Measurements from ENCODE around the gene SPAG4. TPM values are rescaled to one million over a fixed set of nuclear protein-coding genes. Genes with fewer than 3 reads are reported as not detected.

SPAG4 gene
- polyA plus RNA-seq, 1 experiment, result 11.4 TPM

GRCh38 chr20:35616465-35617396, 1.1 kb downstream of the SPAG4 start:
- ChIA-PET POLR2A (interaction anchor here (0.9 kb wide), 1 partner anchor 125 kb away, joined by 3 read pairs; the partner anchor contains the start of gene RBM39), CTCF (interaction anchor here (0.7 to 2.2 kb wide), 6 partner anchors 12 to 1026 kb away, joined by 3 to 12 read pairs (median 4); partner anchors contain the start of gene SCAND1)
- Histone ChIP-seq H3K4me3 (ENCODE audit: low read depth, low read length) (peak overlapping the region; percentile 57), H3K36me3 (ENCODE audit: control insufficient read depth, insufficient read depth, low read length) (peaks cover 6% of the 10 kb centered on the region), H3K27me3 (ENCODE audit: control insufficient read depth, insufficient read depth, low read length) (no peaks in the 10 kb centered on the region)
- peak; percentile 98 for DNase-seq (ENCODE audit: low read depth)
- TF ChIP-seq CTCF (IDR thresholded peaks at IDR 0.05; ENCODE audit: insufficient read depth, low read depth, low read length), result no peak

- Histone ChIP-seq H3K4me3 (ENCODE audit: low read depth, low read length) (peak overlapping the region; percentile 57), H3K27me3 (ENCODE audit: control insufficient read depth, insufficient read depth, low read length) (no peaks in the 10 kb centered on the region), H3K36me3 (ENCODE audit: control insufficient read depth, insufficient read depth, low read length) (peaks cover 6% of the 10 kb centered on the region)
- DNase-seq (ENCODE audit: low read depth), result no peak
- TF ChIP-seq CTCF (IDR thresholded peaks at IDR 0.05; ENCODE audit: insufficient read depth, low read depth, low read length), result peak; percentile 51
- ChIA-PET CTCF (interaction anchor here (1.0 to 2.2 kb wide), 10 partner anchors 10 to 336 kb away, joined by 3 to 12 read pairs (median 6); partner anchors contain the start of gene SCAND1), POLR2A (interaction anchor here (0.7 kb wide), 1 partner anchor 61 kb away, joined by 3 read pairs; no protein-coding TSS in a partner anchor)
These were observed 2.0 kb downstream of the SPAG4 start for GRCh38 chr20:35617397-35618262.

GRCh38 chr20:35618263-35619131, 2.9 kb downstream of the SPAG4 start:
- TF ChIP-seq CTCF (IDR thresholded peaks at IDR 0.05; ENCODE audit: insufficient read depth, low read depth, low read length), result no peak
- ChIA-PET CTCF (interaction anchor here (0.8 to 3.4 kb wide), 14 partner anchors 9 to 336 kb away, joined by 3 to 29 read pairs (median 5); partner anchors contain the start of genes ERGIC3 and SCAND1), POLR2A (interaction anchor here (0.7 kb wide), 1 partner anchor 62 kb away, joined by 3 read pairs; no protein-coding TSS in a partner anchor)
- Histone ChIP-seq H3K36me3 (ENCODE audit: control insufficient read depth, insufficient read depth, low read length) (peaks cover 6% of the 10 kb centered on the region), H3K27me3 (ENCODE audit: control insufficient read depth, insufficient read depth, low read length) (no peaks in the 10 kb centered on the region), H3K4me3 (ENCODE audit: low read depth, low read length) (peak overlapping the region; percentile 57)
- no peak for DNase-seq (ENCODE audit: low read depth)

- CTCF ChIA-PET, result interaction anchor here (0.8 to 3.4 kb wide), 15 partner anchors 8 to 335 kb away, joined by 3 to 29 read pairs (median 4); partner anchors contain the start of genes ERGIC3 and SCAND1
- TF ChIP-seq CTCF (IDR thresholded peaks at IDR 0.05; ENCODE audit: insufficient read depth, low read depth, low read length), result peak; percentile 63
- Histone ChIP-seq H3K4me3 (ENCODE audit: low read depth, low read length) (peak overlapping the region; percentile 57), H3K36me3 (ENCODE audit: control insufficient read depth, insufficient read depth, low read length) (peaks cover 6% of the 10 kb centered on the region), H3K27me3 (ENCODE audit: control insufficient read depth, insufficient read depth, low read length) (no peaks in the 10 kb centered on the region)
- DNase-seq (ENCODE audit: low read depth), result no peak
- POLR2A ChIA-PET, result interaction anchor here (0.6 kb wide), 1 partner anchor 15 kb away, joined by 3 read pairs; no protein-coding TSS in a partner anchor
These were observed 3.8 kb downstream of the SPAG4 start for GRCh38 chr20:35619196-35620095.
